ENCODE measurements around the gene ARID1A. TPM values are rescaled to one million over a fixed set of nuclear protein-coding genes. Genes with fewer than 3 reads are reported as not detected.
A peak's percentile ranks its signal among the peaks of the same experiment; 100 is the strongest.
"Not testable (repeated sequence)": the region's sequence is repeated elsewhere in the genome, so short reads cannot be mapped to it uniquely, and the experiment has no call there.

The ARID1A gene
- total RNA-seq, 5 donors from 2014 or later (not counting 1 experiment from before 2014, with no cell fraction given): 122 to 148 (median 126) TPM

- H3K9me3 Mint-ChIP-seq: no peaks in the 10 kb centered on the region
- H3K36me3 Mint-ChIP-seq: peaks cover 34% of the 10 kb centered on the region
- Histone ChIP-seq H3K9me3 (no peaks in the 10 kb centered on the region), H3K36me3 (ENCODE audit: control insufficient read depth in 2 of 2, extremely low read depth in 1 of 2, insufficient read depth in 1 of 2, low read length in 1 of 2) (peaks cover 9 to 30% of the 10 kb centered on the region in 2 donors), H3K4me1 (ENCODE audit: control insufficient read depth in 1 of 2, extremely low read depth in 1 of 2, insufficient read depth in 2 of 2, low read length in 2 of 2) (peaks cover 13 to 32% of the 10 kb centered on the region in 2 experiments), H3K4me3 (ENCODE audit: control insufficient read depth in 1 of 2, extremely low read depth in 1 of 2, low read length in 1 of 2) (no peak overlapping the region), H3K27ac (ENCODE audit: low read length) (no peak overlapping the region), H3K27me3 (replicated peaks in 1 of 2; ENCODE audit: control insufficient read depth in 2 of 2, extremely low read depth in 1 of 2, insufficient read depth in 2 of 2, low read length in 1 of 2) (no peaks in the 10 kb centered on the region)
- DNase-seq (no peak), ATAC-seq (replicated peaks in 1 of 4) (no peak)
- ChIA-PET CTCF (interaction anchor here in 1 of 2 donors (1.1 kb wide), 1 partner anchor 9 kb away, joined by 3 read pairs; no protein-coding TSS in a partner anchor), POLR2A (interaction anchor here in 1 of 2 donors (0.5 kb wide), 1 partner anchor 30 kb away, joined by 3 read pairs; no protein-coding TSS in a partner anchor)
- peak overlapping the region; percentile 79 to 87 for H3K27ac Mint-ChIP-seq
- H3K4me1 Mint-ChIP-seq: peaks cover 33 to 45% (median 42%) of the 10 kb centered on the region in 3 donors
- WGBS (ENCODE audit: insufficient coverage): 100% methylated on average over 2 of the region's 2 CpGs
- no peaks in the 10 kb centered on the region for H3K27me3 Mint-ChIP-seq
- no peak overlapping the region for H3K4me3 Mint-ChIP-seq
Measured at GRCh38 chr1:26797627-26798026, 101.8 kb downstream of the ARID1A start.

DNA sequence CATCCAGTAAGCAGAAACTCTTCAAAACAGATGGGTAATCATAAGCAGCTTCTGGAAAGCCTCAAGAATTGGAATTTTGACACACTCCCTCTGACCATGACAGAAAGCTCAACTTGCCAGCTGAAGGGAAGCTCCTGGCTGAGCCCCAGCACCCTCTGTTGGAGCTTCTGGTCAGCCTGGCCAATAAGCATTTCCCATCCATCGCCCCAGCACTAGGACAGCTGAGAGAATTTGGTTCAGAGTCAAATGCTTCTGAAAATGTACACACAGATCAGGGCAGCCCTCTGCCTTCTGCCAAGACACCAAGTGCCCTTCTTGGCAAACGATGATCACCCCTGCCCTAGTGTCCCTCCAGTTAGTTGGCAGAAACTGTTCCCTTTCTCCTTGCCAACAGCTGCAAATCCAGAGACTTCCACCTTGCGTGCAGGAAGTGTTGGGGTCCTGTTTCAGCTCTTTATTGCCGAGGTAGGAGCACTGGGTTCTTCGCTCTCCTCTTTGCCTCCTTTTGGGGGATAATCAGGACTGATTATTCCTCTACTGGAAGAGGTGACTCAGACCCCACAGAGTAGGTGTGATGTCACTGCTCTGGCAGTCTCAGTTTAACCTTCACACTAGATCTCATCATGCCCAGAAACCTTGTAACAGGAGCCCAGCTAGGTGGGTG, 103.8 kb downstream of the ARID1A start:
- DNase-seq: peak in 2 of 35 experiments; percentile 13 to 41
- H3K4me3 ChIP-seq (ENCODE audit: control insufficient read depth in 1 of 2, extremely low read depth in 1 of 2, low read length in 1 of 2): no peak overlapping the region
- Mint-ChIP-seq H3K9me3 (no peaks in the 10 kb centered on the region), H3K27me3 (no peaks in the 10 kb centered on the region), H3K4me3 (peak overlapping the region; percentile 49 to 72 (median 63)), H3K4me1 (peaks cover 33 to 36% (median 35%) of the 10 kb centered on the region in 3 donors), H3K27ac (peak overlapping the region; percentile 96 to 97), H3K36me3 (peaks cover 18% of the 10 kb centered on the region)
- peaks cover 1 to 18% of the 10 kb centered on the region in 2 donors for H3K36me3 ChIP-seq (ENCODE audit: control insufficient read depth in 2 of 2, extremely low read depth in 1 of 2, insufficient read depth in 1 of 2, low read length in 1 of 2)
- WGBS (ENCODE audit: insufficient coverage): 88% methylated on average over 3 of the region's 5 CpGs
- ChIA-PET POLR2A (interaction anchor here in 1 of 2 donors (1.0 kb wide), 1 partner anchor 33 kb away, joined by 3 read pairs; no protein-coding TSS in a partner anchor), CTCF (interaction anchor here (0.6 to 2.6 kb wide), 8 partner anchors 9 to 198 kb away, joined by 3 to 17 read pairs (median 4); no protein-coding TSS in a partner anchor)
- peak; percentile 60 to 66 (median 66) for ATAC-seq (replicated peaks in 1 of 4)
- H3K4me1 ChIP-seq (ENCODE audit: control insufficient read depth in 1 of 2, extremely low read depth in 1 of 2, insufficient read depth in 2 of 2, low read length in 2 of 2): peaks cover 13 to 33% of the 10 kb centered on the region in 2 experiments
- peak overlapping the region; percentile 82 for H3K27ac ChIP-seq (ENCODE audit: low read length)
- no peaks in the 10 kb centered on the region for H3K9me3 ChIP-seq
- no peaks in the 10 kb centered on the region for H3K27me3 ChIP-seq (replicated peaks in 1 of 2; ENCODE audit: control insufficient read depth in 2 of 2, extremely low read depth in 1 of 2, insufficient read depth in 2 of 2, low read length in 1 of 2)

- POLR2A ChIA-PET; H3K27me3 ChIP-seq (replicated peaks in 1 of 2; ENCODE audit: control insufficient read depth in 2 of 2, extremely low read depth in 1 of 2, insufficient read depth in 2 of 2, low read length in 1 of 2); CTCF ChIA-PET; H3K4me3 Mint-ChIP-seq; H3K36me3 Mint-ChIP-seq; H3K4me3 ChIP-seq (ENCODE audit: control insufficient read depth in 1 of 2, extremely low read depth in 1 of 2, low read length in 1 of 2); H3K9me3 ChIP-seq; H3K27me3 Mint-ChIP-seq; DNase-seq; H3K9me3 Mint-ChIP-seq; ATAC-seq (replicated peaks in 1 of 4); H3K27ac ChIP-seq (ENCODE audit: low read length); H3K36me3 ChIP-seq (ENCODE audit: control insufficient read depth in 2 of 2, extremely low read depth in 1 of 2, insufficient read depth in 1 of 2, low read length in 1 of 2); H3K27ac Mint-ChIP-seq: not testable (repeated sequence)
- H3K4me1 Mint-ChIP-seq: peaks cover 34 to 37% (median 34%) of the 10 kb centered on the region in 3 donors
- 100% methylated on average over 7 of the region's 36 CpGs for WGBS (ENCODE audit: insufficient coverage)
- peaks cover 13 to 33% of the 10 kb centered on the region in 2 experiments for H3K4me1 ChIP-seq (ENCODE audit: control insufficient read depth in 1 of 2, extremely low read depth in 1 of 2, insufficient read depth in 2 of 2, low read length in 2 of 2)
Measured at GRCh38 chr1:26803932-26804331, 108.1 kb downstream of the ARID1A start.

DNA sequence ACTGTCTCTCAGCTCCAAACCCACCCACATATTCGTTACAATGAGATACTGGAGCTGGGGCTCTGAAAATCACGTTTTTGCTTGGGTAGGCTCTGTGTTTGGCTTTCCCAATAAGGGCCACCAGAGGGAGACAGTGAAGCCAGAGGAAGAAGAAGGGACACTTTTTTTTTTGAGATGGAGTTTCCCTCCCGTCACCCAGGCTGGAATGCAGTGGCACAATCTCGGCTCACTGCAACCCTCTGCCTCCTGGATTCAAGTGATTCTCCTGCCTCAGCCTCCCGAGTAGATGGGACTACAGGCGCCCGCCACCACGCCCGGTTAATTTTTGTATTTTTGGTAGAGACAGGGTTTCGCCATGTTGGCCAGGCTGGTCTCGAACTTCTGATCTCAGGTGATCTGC, 114.3 kb downstream of the ARID1A start:
- peaks cover 11 to 18% (median 15%) of the 10 kb centered on the region in 3 donors for H3K4me1 Mint-ChIP-seq
- not testable (repeated sequence) for H3K27me3 Mint-ChIP-seq; H3K4me3 ChIP-seq (ENCODE audit: control insufficient read depth in 1 of 2, extremely low read depth in 1 of 2, low read length in 1 of 2); H3K27me3 ChIP-seq (replicated peaks in 1 of 2; ENCODE audit: control insufficient read depth in 2 of 2, extremely low read depth in 1 of 2, insufficient read depth in 2 of 2, low read length in 1 of 2); H3K27ac Mint-ChIP-seq; H3K36me3 Mint-ChIP-seq; H3K36me3 ChIP-seq (ENCODE audit: control insufficient read depth in 2 of 2, extremely low read depth in 1 of 2, insufficient read depth in 1 of 2, low read length in 1 of 2); H3K9me3 ChIP-seq; H3K9me3 Mint-ChIP-seq
- POLR2A ChIA-PET: interaction anchor here (0.6 to 1.7 kb wide), 3 partner anchors 18 to 381 kb away, joined by 3 to 7 read pairs (median 5); no protein-coding TSS in a partner anchor
- DNase-seq (peak; percentile 44 to 91 (median 75)), ATAC-seq (replicated peaks in 1 of 4) (peak; percentile 54 to 95 (median 68))
- peak overlapping the region; percentile 73 for H3K27ac ChIP-seq (ENCODE audit: low read length)
- H3K4me1 ChIP-seq (ENCODE audit: control insufficient read depth in 1 of 2, extremely low read depth in 1 of 2, insufficient read depth in 2 of 2, low read length in 2 of 2): peaks cover 0 to 14% of the 10 kb centered on the region in 2 experiments
- CTCF ChIA-PET: interaction anchor here (0.6 to 4.6 kb wide), 13 partner anchors 9 to 208 kb away, joined by 3 to 57 read pairs (median 4); no protein-coding TSS in a partner anchor
- peak overlapping the region in 2 of 3 donors; percentile 21 to 29 for H3K4me3 Mint-ChIP-seq
- 0% methylated on average over 3 of the region's 11 CpGs for WGBS (ENCODE audit: insufficient coverage)

DNA sequence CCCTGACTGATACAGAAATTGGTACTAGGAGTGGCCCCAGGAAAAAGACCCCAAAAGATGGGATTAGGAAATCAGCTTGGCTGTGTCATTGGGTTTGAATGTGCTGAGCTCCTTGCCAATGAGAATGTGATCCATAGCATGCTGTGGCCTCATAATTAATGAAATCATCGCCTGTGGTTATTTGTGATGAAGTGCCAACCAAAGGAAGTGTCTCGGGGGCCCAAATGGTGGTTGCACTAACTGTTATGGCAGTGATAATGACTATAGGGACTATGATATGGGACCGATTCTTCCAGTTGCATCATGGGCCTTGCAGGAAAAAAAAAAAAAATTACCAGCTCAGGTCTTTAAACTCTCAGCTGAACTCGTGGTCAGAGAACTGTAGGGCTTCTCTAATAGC, 115.2 kb downstream of the ARID1A start:
- Histone ChIP-seq H3K27ac (ENCODE audit: low read length) (peak overlapping the region; percentile 73), H3K4me3 (ENCODE audit: control insufficient read depth in 1 of 2, extremely low read depth in 1 of 2, low read length in 1 of 2) (no peak overlapping the region), H3K9me3 (no peaks in the 10 kb centered on the region), H3K27me3 (replicated peaks in 1 of 2; ENCODE audit: control insufficient read depth in 2 of 2, extremely low read depth in 1 of 2, insufficient read depth in 2 of 2, low read length in 1 of 2) (no peaks in the 10 kb centered on the region), H3K36me3 (ENCODE audit: control insufficient read depth in 2 of 2, extremely low read depth in 1 of 2, insufficient read depth in 1 of 2, low read length in 1 of 2) (no peaks in the 10 kb centered on the region), H3K4me1 (ENCODE audit: control insufficient read depth in 1 of 2, extremely low read depth in 1 of 2, insufficient read depth in 2 of 2, low read length in 2 of 2) (peaks cover 0 to 14% of the 10 kb centered on the region in 2 experiments)
- Mint-ChIP-seq H3K4me3 (no peak overlapping the region), H3K36me3 (no peaks in the 10 kb centered on the region), H3K27ac (peak overlapping the region in 1 of 2 donors; percentile 59), H3K27me3 (no peaks in the 10 kb centered on the region), H3K9me3 (no peaks in the 10 kb centered on the region), H3K4me1 (peaks cover 11 to 15% (median 11%) of the 10 kb centered on the region in 3 donors)
- WGBS (ENCODE audit: insufficient coverage): 55% methylated on average over 4 of the region's 4 CpGs
- ATAC-seq (replicated peaks in 1 of 4) (no peak), DNase-seq (peak in 3 of 35 experiments; percentile 24 to 59 (median 52))
- ChIA-PET CTCF (interaction anchor here (0.6 to 4.6 kb wide), 13 partner anchors 10 to 311 kb away, joined by 3 to 57 read pairs (median 4); partner anchors contain the start of gene ZDHHC18 (in 1 of the 2)), POLR2A (interaction anchor here (0.6 to 1.7 kb wide), 3 partner anchors 17 to 71 kb away, joined by 3 to 7 read pairs (median 3); no protein-coding TSS in a partner anchor)

GRCh38 chr1:26811708-26812107, 115.9 kb downstream of the ARID1A start:
- Mint-ChIP-seq H3K9me3 (no peaks in the 10 kb centered on the region), H3K27me3 (no peaks in the 10 kb centered on the region), H3K4me1 (peaks cover 11 to 15% (median 11%) of the 10 kb centered on the region in 3 donors), H3K27ac (no peak overlapping the region), H3K4me3 (no peak overlapping the region), H3K36me3 (no peaks in the 10 kb centered on the region)
- no peaks in the 10 kb centered on the region for H3K36me3 ChIP-seq (ENCODE audit: control insufficient read depth in 2 of 2, extremely low read depth in 1 of 2, insufficient read depth in 1 of 2, low read length in 1 of 2)
- ATAC-seq (replicated peaks in 1 of 4) (no peak), DNase-seq (no peak)
- POLR2A ChIA-PET: interaction anchor here in 1 of 2 donors (1.7 kb wide), 1 partner anchor 21 kb away, joined by 7 read pairs; no protein-coding TSS in a partner anchor
- H3K9me3 ChIP-seq: no peaks in the 10 kb centered on the region
- CTCF ChIA-PET: interaction anchor here (0.6 to 4.6 kb wide), 12 partner anchors 9 to 312 kb away, joined by 3 to 57 read pairs (median 5); partner anchors contain the start of gene ZDHHC18 (in 1 of the 2)
- H3K27me3 ChIP-seq (replicated peaks in 1 of 2; ENCODE audit: control insufficient read depth in 2 of 2, extremely low read depth in 1 of 2, insufficient read depth in 2 of 2, low read length in 1 of 2): no peaks in the 10 kb centered on the region
- no peak overlapping the region for H3K27ac ChIP-seq (ENCODE audit: low read length)
- no peak overlapping the region for H3K4me3 ChIP-seq (ENCODE audit: control insufficient read depth in 1 of 2, extremely low read depth in 1 of 2, low read length in 1 of 2)
- H3K4me1 ChIP-seq (ENCODE audit: control insufficient read depth in 1 of 2, extremely low read depth in 1 of 2, insufficient read depth in 2 of 2, low read length in 2 of 2): peaks cover 0 to 14% of the 10 kb centered on the region in 2 experiments
